K562 (cell line): ENCODE data around the gene DEPP1. TPM values are rescaled to one million over a fixed set of nuclear protein-coding genes. Genes with fewer than 3 reads are reported as not detected.

Experiments used
- ELK3 ChIP-seq: fragments of 450-650 bp; formaldehyde crosslinking; IDR thresholded peaks from 2 replicates; pipeline ENCODE4 v1.4.0; 2020; ENCODE audit warnings: mild to moderate bottlenecking
- HLTF ChIP-seq: fragments of 450-650 bp; IDR thresholded peaks from 2 replicates; pipeline ENCODE4 v1.6.1; 2016
- HOXB6 ChIP-seq: fragments of 250-450 bp; sonication (Bioruptor Pico); IDR thresholded peaks from 2 replicates; pipeline ENCODE4 v1.5.1; 2022; ENCODE audit warnings: mild to moderate bottlenecking, borderline replicate concordance
- HSF4 ChIP-seq: fragments of 250-450 bp; sonication (Bioruptor Pico); IDR thresholded peaks from 2 replicates; pipeline ENCODE4 v2.1.2; 2022; ENCODE audit warnings: mild to moderate bottlenecking, moderate library complexity, borderline replicate concordance
- LCOR ChIP-seq: sonication (generic); formaldehyde crosslinking; IDR thresholded peaks from 2 replicates; pipeline ENCODE4 v1.8.0; 2022; ENCODE audit warnings: mild to moderate bottlenecking, missing genetic modification reagents
- NFE2L1 ChIP-seq: fragments of 450-650 bp; IDR thresholded peaks from 2 replicates; pipeline ENCODE4 v1.6.1; 2016; ENCODE audit warnings: missing genetic modification characterization, low read depth, mild to moderate bottlenecking, missing compliant biosample characterization, moderate library complexity, borderline replicate concordance
- OTX1 ChIP-seq: fragments of 450-650 bp; formaldehyde crosslinking; IDR thresholded peaks from 2 replicates; pipeline ENCODE4 v1.4.0; 2022; ENCODE audit warnings: mild to moderate bottlenecking
- PCBP1 ChIP-seq: fragments of 200-400 bp; formaldehyde crosslinking; IDR thresholded peaks from 2 replicates; pipeline ENCODE4 v1.6.1; 2018; ENCODE audit warnings: mild to moderate bottlenecking, low read depth, low read length; ENCODE audit not compliant: poor library complexity, severe bottlenecking
- PURB ChIP-seq: sonication (generic); formaldehyde crosslinking; IDR thresholded peaks from 2 replicates; pipeline ENCODE4 v1.9.0; 2021; ENCODE audit warnings: low read depth, mild to moderate bottlenecking, missing genetic modification reagents
- RBM15 ChIP-seq: fragments of 200-400 bp; formaldehyde crosslinking; IDR thresholded peaks from 2 replicates; pipeline ENCODE4 v1.6.1; 2018; ENCODE audit warnings: mild to moderate bottlenecking, low read length, moderate library complexity; ENCODE audit not compliant: insufficient read depth
- SMARCA5 ChIP-seq: fragments of 450-650 bp; IDR thresholded peaks from 2 replicates; pipeline ENCODE4 v1.6.1; 2016
- TBP ChIP-seq: optimal IDR thresholded peaks from 2 replicates; pipeline ENCODE3; 2011; ENCODE audit warnings: low read depth, low read length, improper control_type of control experiment
- TCF7 ChIP-seq: sonication (generic); IDR thresholded peaks from 2 replicates; pipeline ENCODE4 v1.6.1; 2016; ENCODE audit warnings: antibody characterized with exemption, borderline replicate concordance
- TFAM ChIP-seq: fragments of 250-450 bp; sonication (Bioruptor Pico); conservative IDR thresholded peaks from 2 replicates; pipeline ENCODE4 v1.5.0; 2021; ENCODE audit warnings: mild to moderate bottlenecking, moderate library complexity
- TRIM24 ChIP-seq, 2 experiments: fragments of 450-650 bp; IDR thresholded peaks; 2 replicates each; pipeline ENCODE4 v1.6.1; 2016
- ZKSCAN3 ChIP-seq: fragments of 250-450 bp; sonication (Bioruptor Pico); IDR thresholded peaks from 2 replicates; pipeline ENCODE4 v1.4.0; 2020
- ZNF124 ChIP-seq: sonication (generic); formaldehyde crosslinking; IDR thresholded peaks from 2 replicates; pipeline ENCODE4 v1.8.1; 2022; ENCODE audit warnings: missing genetic modification reagents
- ZNF184 ChIP-seq: sonication (generic); formaldehyde crosslinking; IDR thresholded peaks from 2 replicates; pipeline ENCODE4 v1.5.0; 2020; ENCODE audit warnings: missing genetic modification reagents
- ZNF561 ChIP-seq: fragments of 450-650 bp; formaldehyde crosslinking; conservative IDR thresholded peaks from 2 replicates; pipeline ENCODE4 v1.4.0; 2020; ENCODE audit warnings: mild to moderate bottlenecking, moderate library complexity
- ZNF764 ChIP-seq: fragments of 250-450 bp; sonication (Bioruptor Pico); IDR thresholded peaks from 2 replicates; pipeline ENCODE4 v1.4.0; 2020; ENCODE audit warnings: low read depth, mild to moderate bottlenecking, moderate library complexity
- ZNF766 ChIP-seq: fragments of 200-800 bp; sonication (Bioruptor generic); conservative IDR thresholded peaks from 2 replicates; pipeline ENCODE4 v1.6.1; 2016; ENCODE audit warnings: missing genetic modification characterization, missing compliant biosample characterization
- polyA plus RNA-seq, 8 experiments: library from polyadenylated mRNA; depleted of rRNA in 4 of 8; stranded (reverse) in 5 of 8; unstranded in 3 of 8; fragments of >200 nt; fragmentation: Nextera tagmentation in 2 of 8; fragmentation: Illumina TruSeq in 1 of 8; extraction: Ambion mirVana in 2 of 8; extraction: Trizol in 1 of 8; gene quantifications; 2 replicates each; pipeline versions ENCODE4 v1.2.1 to v1.2.3, GENCODE V29; 2011 to 2014; ENCODE audit warnings: inconsistent platforms in 1 of 8, missing spikeins in 1 of 8
- total RNA-seq, 7 experiments: library from RNA; depleted of rRNA in 6 of 7; stranded (reverse); fragments of >200 nt in 6 of 7; fragmentation: Illumina TruSeq in 2 of 7; extraction: Trizol in 2 of 7; gene quantifications; 2 replicates each; pipeline versions ENCODE4 v1.2.1 to v1.2.3, GENCODE V29; 2011 to 2021; ENCODE audit warnings: low replicate concordance in 1 of 7
- TF ChIP-seq, protein P1 (sequence below): fragments of 450-650 bp; IDR thresholded peaks from 2 replicates; pipeline ENCODE4 v1.6.1; 2017; ENCODE audit warnings: antibody characterized with exemption, mild to moderate bottlenecking
- TF ChIP-seq, protein P2 (sequence below), 3 experiments: fragments of 200-800 bp in 1 of 3; sonication (Bioruptor generic) in 1 of 3; sonication (generic) in 1 of 3; formaldehyde crosslinking in 1 of 3; IDR thresholded peaks; 2 replicates each; pipeline versions ENCODE4 v1.6.1 to v1.8.0; 2016 to 2022; ENCODE audit warnings: mild to moderate bottlenecking in 2 of 3, missing compliant biosample characterization in 2 of 3, missing genetic modification characterization in 2 of 3, missing genetic modification reagents in 1 of 3
- TF ChIP-seq, protein P3 (sequence below): fragments of 450-650 bp; formaldehyde crosslinking; IDR thresholded peaks from 2 replicates; pipeline ENCODE4 v1.4.0; 2022; ENCODE audit warnings: missing genetic modification characterization

The DEPP1 gene
- total and polyA plus RNA-seq, 9 of the 15 experiments (the other 6 are each of a cell fraction or from before 2014, with no cell fraction given): 0.04 to 0.54 (median 0.20) TPM; not detected in 1

DNA sequence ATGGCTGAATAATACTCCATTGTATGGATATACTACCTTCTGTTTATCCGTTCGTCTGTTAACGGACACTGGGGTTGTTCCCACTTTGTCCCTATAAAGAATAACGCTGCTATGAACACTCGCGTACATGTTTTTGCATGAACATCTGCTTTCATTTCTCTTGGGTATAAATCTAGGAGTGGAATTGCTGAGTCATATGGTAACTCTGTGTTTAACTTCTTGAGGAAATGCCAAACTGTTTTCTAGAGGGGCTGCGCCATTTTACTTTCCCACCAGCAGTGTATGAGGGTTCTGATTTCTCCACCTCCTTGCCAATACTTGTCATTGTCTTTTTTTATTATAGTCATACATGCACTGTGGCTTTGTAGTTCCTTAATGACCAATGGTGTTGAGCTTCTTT is 39.7 kb downstream of the DEPP1 start (continued):
- TF ChIP-seq, protein P1, sequence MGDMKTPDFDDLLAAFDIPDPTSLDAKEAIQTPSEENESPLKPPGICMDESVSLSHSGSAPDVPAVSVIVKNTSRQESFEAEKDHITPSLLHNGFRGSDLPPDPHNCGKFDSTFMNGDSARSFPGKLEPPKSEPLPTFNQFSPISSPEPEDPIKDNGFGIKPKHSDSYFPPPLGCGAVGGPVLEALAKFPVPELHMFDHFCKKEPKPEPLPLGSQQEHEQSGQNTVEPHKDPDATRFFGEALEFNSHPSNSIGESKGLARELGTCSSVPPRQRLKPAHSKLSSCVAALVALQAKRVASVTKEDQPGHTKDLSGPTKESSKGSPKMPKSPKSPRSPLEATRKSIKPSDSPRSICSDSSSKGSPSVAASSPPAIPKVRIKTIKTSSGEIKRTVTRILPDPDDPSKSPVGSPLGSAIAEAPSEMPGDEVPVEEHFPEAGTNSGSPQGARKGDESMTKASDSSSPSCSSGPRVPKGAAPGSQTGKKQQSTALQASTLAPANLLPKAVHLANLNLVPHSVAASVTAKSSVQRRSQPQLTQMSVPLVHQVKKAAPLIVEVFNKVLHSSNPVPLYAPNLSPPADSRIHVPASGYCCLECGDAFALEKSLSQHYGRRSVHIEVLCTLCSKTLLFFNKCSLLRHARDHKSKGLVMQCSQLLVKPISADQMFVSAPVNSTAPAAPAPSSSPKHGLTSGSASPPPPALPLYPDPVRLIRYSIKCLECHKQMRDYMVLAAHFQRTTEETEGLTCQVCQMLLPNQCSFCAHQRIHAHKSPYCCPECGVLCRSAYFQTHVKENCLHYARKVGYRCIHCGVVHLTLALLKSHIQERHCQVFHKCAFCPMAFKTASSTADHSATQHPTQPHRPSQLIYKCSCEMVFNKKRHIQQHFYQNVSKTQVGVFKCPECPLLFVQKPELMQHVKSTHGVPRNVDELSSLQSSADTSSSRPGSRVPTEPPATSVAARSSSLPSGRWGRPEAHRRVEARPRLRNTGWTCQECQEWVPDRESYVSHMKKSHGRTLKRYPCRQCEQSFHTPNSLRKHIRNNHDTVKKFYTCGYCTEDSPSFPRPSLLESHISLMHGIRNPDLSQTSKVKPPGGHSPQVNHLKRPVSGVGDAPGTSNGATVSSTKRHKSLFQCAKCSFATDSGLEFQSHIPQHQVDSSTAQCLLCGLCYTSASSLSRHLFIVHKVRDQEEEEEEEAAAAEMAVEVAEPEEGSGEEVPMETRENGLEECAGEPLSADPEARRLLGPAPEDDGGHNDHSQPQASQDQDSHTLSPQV: no peak
- TF ChIP-seq, protein P2, sequence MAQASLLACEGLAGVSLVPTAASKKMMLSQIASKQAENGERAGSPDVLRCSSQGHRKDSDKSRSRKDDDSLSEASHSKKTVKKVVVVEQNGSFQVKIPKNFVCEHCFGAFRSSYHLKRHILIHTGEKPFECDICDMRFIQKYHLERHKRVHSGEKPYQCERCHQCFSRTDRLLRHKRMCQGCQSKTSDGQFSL (CRISPR knock-in tag; IDR thresholded peaks at IDR 0.05): no peak
- TF ChIP-seq, protein P2 (tag; IDR thresholded peaks at IDR 0.05): no peak
- no peak for TF ChIP-seq OTX1 (CRISPR knock-in tag)
- no peak for TF ChIP-seq HLTF
- TF ChIP-seq TFAM (CRISPR knock-in tag): no peak
- no peak for TF ChIP-seq TBP
- no peak for TF ChIP-seq LCOR (CRISPR knock-in tag)
- TF ChIP-seq, protein P3, sequence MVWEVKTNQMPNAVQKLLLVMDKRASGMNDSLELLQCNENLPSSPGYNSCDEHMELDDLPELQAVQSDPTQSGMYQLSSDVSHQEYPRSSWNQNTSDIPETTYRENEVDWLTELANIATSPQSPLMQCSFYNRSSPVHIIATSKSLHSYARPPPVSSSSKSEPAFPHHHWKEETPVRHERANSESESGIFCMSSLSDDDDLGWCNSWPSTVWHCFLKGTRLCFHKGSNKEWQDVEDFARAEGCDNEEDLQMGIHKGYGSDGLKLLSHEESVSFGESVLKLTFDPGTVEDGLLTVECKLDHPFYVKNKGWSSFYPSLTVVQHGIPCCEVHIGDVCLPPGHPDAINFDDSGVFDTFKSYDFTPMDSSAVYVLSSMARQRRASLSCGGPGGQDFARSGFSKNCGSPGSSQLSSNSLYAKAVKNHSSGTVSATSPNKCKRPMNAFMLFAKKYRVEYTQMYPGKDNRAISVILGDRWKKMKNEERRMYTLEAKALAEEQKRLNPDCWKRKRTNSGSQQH: no peak
- 0 out of 4 replicates have a peak, but pooled peaks of 1 of the 2 experiments have one; percentile 24 for TF ChIP-seq TRIM24 (IDR thresholded peaks at IDR 0.05)
- TF ChIP-seq RBM15: no peak
- no peak for TF ChIP-seq ZNF561 (CRISPR knock-in tag)
- peak; percentile 88 for TF ChIP-seq NFE2L1
- TF ChIP-seq PCBP1: no peak
- TF ChIP-seq ZKSCAN3 (CRISPR knock-in tag): no peak
- no peak for TF ChIP-seq ZNF184 (CRISPR knock-in tag)
- TF ChIP-seq SMARCA5: no peak
- no peak for TF ChIP-seq TCF7
- TF ChIP-seq HOXB6 (CRISPR knock-in tag): no peak
- no peak for TF ChIP-seq PURB (CRISPR knock-in tag)
- no peak for TF ChIP-seq ZNF764 (CRISPR knock-in tag)
- no peak for TF ChIP-seq ZNF766
- no peak for TF ChIP-seq HSF4 (CRISPR knock-in tag)
- no peak for TF ChIP-seq ZNF124 (CRISPR knock-in tag)
- no peak for TF ChIP-seq ELK3 (CRISPR knock-in tag)
